ENCODE data around the gene UNC80. TPM values are rescaled to one million over a fixed set of nuclear protein-coding genes. Genes with fewer than 3 reads are reported as not detected.

Gene UNC80
- total RNA-seq, 1 donor from 2014 or later: not detected

- DNase-seq (no peak), ATAC-seq (ENCODE audit: low read depth) (no peak)
- H3K36me3 Mint-ChIP-seq (ENCODE audit: low read depth): peaks cover 35% of the 10 kb centered on the region
- H3K4me1 Mint-ChIP-seq: no peaks in the 10 kb centered on the region
- no peak overlapping the region for H3K4me3 Mint-ChIP-seq
- no peaks in the 10 kb centered on the region for H3K9me3 Mint-ChIP-seq
- no peak for TF ChIP-seq CTCF (IDR thresholded peaks at IDR 0.05)
- POLR2A ChIA-PET: no interaction called here
- H3K27me3 Mint-ChIP-seq: no peaks in the 10 kb centered on the region
- intact Hi-C loops (cut with micrococcal nuclease): no loop called here
- CTCF ChIA-PET: interaction anchor here (0.7 kb wide), 1 partner anchor 171 kb away, joined by 3 read pairs; no protein-coding TSS in a partner anchor
- no peak overlapping the region for H3K27ac Mint-ChIP-seq
These were observed 256.0 kb downstream of the UNC80 start for GRCh38 chr2:210027608-210028007.

- Mint-ChIP-seq H3K27ac (no peak overlapping the region), H3K9me3 (no peaks in the 10 kb centered on the region), H3K27me3 (no peaks in the 10 kb centered on the region), H3K4me3 (no peak overlapping the region), H3K4me1 (no peaks in the 10 kb centered on the region), H3K36me3 (ENCODE audit: low read depth) (peaks cover 29% of the 10 kb centered on the region)
- ChIA-PET POLR2A (no interaction called here), CTCF (no interaction called here)
- no peak for ATAC-seq (ENCODE audit: low read depth)
- DNase-seq: no peak
- TF ChIP-seq CTCF (IDR thresholded peaks at IDR 0.05): no peak
- intact Hi-C loops (cut with micrococcal nuclease): no loop called here
These were observed 256.5 kb downstream of the UNC80 start for GRCh38 chr2:210028178-210028577.

- ATAC-seq (ENCODE audit: low read depth) (no peak), DNase-seq (no peak)
- Mint-ChIP-seq H3K9me3 (peaks cover 2% of the 10 kb centered on the region), H3K27ac (no peak overlapping the region), H3K4me3 (no peak overlapping the region), H3K27me3 (no peaks in the 10 kb centered on the region), H3K4me1 (no peaks in the 10 kb centered on the region), H3K36me3 (ENCODE audit: low read depth) (peaks cover 5% of the 10 kb centered on the region)
- POLR2A ChIA-PET: no interaction called here
- TF ChIP-seq CTCF (IDR thresholded peaks at IDR 0.05): no peak
- intact Hi-C loops (cut with micrococcal nuclease): no loop called here
- CTCF ChIA-PET: no interaction called here
These were observed 262.6 kb downstream of the UNC80 start for GRCh38 chr2:210034087-210034683.

GRCh38 chr2:210035679-210036078 is 264.0 kb downstream of the UNC80 start:
- no peak for ATAC-seq (ENCODE audit: low read depth)
- TF ChIP-seq CTCF (IDR thresholded peaks at IDR 0.05): no peak
- Mint-ChIP-seq H3K9me3 (peaks cover 2% of the 10 kb centered on the region), H3K36me3 (ENCODE audit: low read depth) (peaks cover 5% of the 10 kb centered on the region), H3K4me1 (no peaks in the 10 kb centered on the region), H3K4me3 (no peak overlapping the region), H3K27ac (no peak overlapping the region), H3K27me3 (no peaks in the 10 kb centered on the region)
- no peak for DNase-seq
- ChIA-PET POLR2A (no interaction called here), CTCF (no interaction called here)
- intact Hi-C loops (cut with micrococcal nuclease): no loop called here

GRCh38 chr2:210038078-210038477 is 266.4 kb downstream of the UNC80 start:
- DNase-seq (no peak), ATAC-seq (ENCODE audit: low read depth) (no peak)
- H3K4me1 Mint-ChIP-seq: no peaks in the 10 kb centered on the region
- no peak overlapping the region for H3K27ac Mint-ChIP-seq
- ChIA-PET POLR2A (no interaction called here), CTCF (no interaction called here)
- no peaks in the 10 kb centered on the region for H3K27me3 Mint-ChIP-seq
- no peak for TF ChIP-seq CTCF (IDR thresholded peaks at IDR 0.05)
- H3K36me3 Mint-ChIP-seq (ENCODE audit: low read depth): peaks cover 16% of the 10 kb centered on the region
- no peak overlapping the region for H3K4me3 Mint-ChIP-seq
- peaks cover 2% of the 10 kb centered on the region for H3K9me3 Mint-ChIP-seq
- intact Hi-C loops (cut with micrococcal nuclease): no loop called here

All from activated B cell treated with CpG ODN at 0.5 μM for 24 hours (primary cell).